ENCODE data around the gene PFDN5. TPM values are rescaled to one million over a fixed set of nuclear protein-coding genes. Genes with fewer than 3 reads are reported as not detected.

Gene PFDN5
- total RNA-seq, 1 experiment from 2014 or later = 340 TPM

DNA sequence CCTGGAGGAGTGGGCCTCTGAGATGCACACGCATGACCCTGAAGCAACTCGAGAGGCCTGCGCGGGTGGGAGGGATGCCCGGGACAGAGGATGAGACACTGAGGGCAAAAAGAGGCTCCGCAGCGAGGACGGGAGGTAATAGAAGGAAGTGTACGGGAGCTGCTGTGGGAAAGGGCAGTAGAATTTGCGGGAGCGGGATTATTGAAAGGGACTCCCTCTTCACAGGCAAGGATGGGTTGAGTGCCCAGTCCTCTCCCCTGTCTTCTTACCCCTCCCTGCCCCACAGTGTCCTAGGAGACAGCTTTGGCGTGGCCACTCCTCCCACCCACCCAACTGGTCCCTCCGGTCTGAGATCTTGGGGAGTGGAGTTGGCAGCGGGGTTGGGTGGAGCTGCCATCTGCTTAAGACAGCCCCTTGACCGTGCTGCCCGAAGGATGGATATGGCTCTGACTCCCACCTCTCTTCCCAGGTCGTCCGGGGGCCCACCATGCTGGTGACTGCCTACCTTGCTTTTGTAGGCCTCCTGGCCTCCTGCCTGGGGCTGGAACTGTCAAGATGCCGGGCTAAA is 42.9 kb upstream of the PFDN5 start:
- Histone ChIP-seq H3K27ac (ENCODE audit: low read length) (peak overlapping the region; percentile 84), H3K4me3 (ENCODE audit: low read depth in 2 of 2, low read length in 2 of 2) (peak overlapping the region; percentile 74 to 86), H3K36me3 (ENCODE audit: control insufficient read depth, insufficient read depth, low read length) (no peaks in the 10 kb centered on the region; the same call in 1 of the 2 replicates), H3K9me3 (ENCODE audit: control insufficient read depth, insufficient read depth, low read depth, low read length) (no peaks in the 10 kb centered on the region), H3K4me1 (ENCODE audit: control insufficient read depth, insufficient read depth, low read length) (peaks cover 11% of the 10 kb centered on the region), H3K27me3 (ENCODE audit: control insufficient read depth, insufficient read depth, low read length) (no peaks in the 10 kb centered on the region)
- ATAC-seq = no peak; the same call in 1 of the 2 replicates
- TF ChIP-seq SIN3A (IDR thresholded peaks at IDR 0.05; ENCODE audit: borderline replicate concordance, insufficient read depth, low read depth, low read length) (no peak; the same call in 1 of the 2 replicates), POLR2AphosphoS5 (IDR thresholded peaks at IDR 0.05; ENCODE audit: low read depth, low read length) (no peak), TCF7L2 (IDR thresholded peaks at IDR 0.05; ENCODE audit: low read depth, low read length) (no peak)
- no TSS peak for BruUV-seq (replicated peaks)
- ChIA-PET POLR2A (no interaction called here), CTCF (interaction anchor here (0.6 to 1.2 kb wide), 2 partner anchors 32 to 72 kb away, joined by 3 to 4 read pairs; partner anchors contain the start of genes CSAD and ZNF740)
- in situ Hi-C loops (cut with HindIII; ENCODE audit: low pct_unique_long_range_greater_than_20kb, low sequenced_read_pairs) = no loop called here
- no peak for DNase-seq (ENCODE audit: low read depth, low spot score)
- intact Hi-C loops (cut with micrococcal nuclease; ENCODE audit: unreplicated experiment) = loop anchor here (5.0 kb wide), 1 partner anchor 35 kb away; no protein-coding TSS in a partner anchor

- in situ Hi-C loops (cut with HindIII; ENCODE audit: low pct_unique_long_range_greater_than_20kb, low sequenced_read_pairs) (no loop called here), intact Hi-C loops (cut with micrococcal nuclease; ENCODE audit: unreplicated experiment) (loop anchor here (5.0 kb wide), 1 partner anchor 36 kb away; no protein-coding TSS in a partner anchor)
- Histone ChIP-seq H3K9me3 (ENCODE audit: control insufficient read depth, insufficient read depth, low read depth, low read length) (no peaks in the 10 kb centered on the region), H3K27me3 (ENCODE audit: control insufficient read depth, insufficient read depth, low read length) (no peaks in the 10 kb centered on the region), H3K4me3 (ENCODE audit: low read depth in 2 of 2, low read length in 2 of 2) (peak overlapping the region; percentile 74 to 86), H3K4me1 (ENCODE audit: control insufficient read depth, insufficient read depth, low read length) (peaks cover 11% of the 10 kb centered on the region), H3K27ac (ENCODE audit: low read length) (peak overlapping the region; percentile 84; the same call in 1 of the 2 replicates), H3K36me3 (ENCODE audit: control insufficient read depth, insufficient read depth, low read length) (no peaks in the 10 kb centered on the region; the same call in 1 of the 2 replicates)
- TF ChIP-seq REST (IDR thresholded peaks at IDR 0.05; ENCODE audit: insufficient read depth in 1 of 2, low read depth in 2 of 2, low read length in 1 of 2) (no peak), TCF7L2 (IDR thresholded peaks at IDR 0.05; ENCODE audit: low read depth, low read length) (no peak), SIN3A (IDR thresholded peaks at IDR 0.05; ENCODE audit: borderline replicate concordance, insufficient read depth, low read depth, low read length) (no peak), POLR2AphosphoS5 (IDR thresholded peaks at IDR 0.05; ENCODE audit: low read depth, low read length) (no peak), CTCF (IDR thresholded peaks at IDR 0.05) (no peak)
- POLR2A ChIA-PET = no interaction called here
- DNase-seq (ENCODE audit: low read depth, low spot score) (no peak), ATAC-seq (no peak)
- TSS peak; percentile 90 for BruUV-seq (replicated peaks)
- CTCF ChIA-PET = no interaction called here
Measured at GRCh38 chr12:53253298-53253697, 42.0 kb upstream of the PFDN5 start.

Data from Panc1 (cell line).